Activated T-helper 17 cell treated with anti-CD3 and anti-CD28 coated beads, Interleukin-2, amount 50 U/mL, for 72 hours (primary cell): ENCODE data around the gene RPS6KA2. TPM values are rescaled to one million over a fixed set of nuclear protein-coding genes. Genes with fewer than 3 reads are reported as not detected.
"Not testable (repeated sequence)": the region's sequence is repeated elsewhere in the genome, so short reads cannot be mapped to it uniquely, and the experiment has no call there.

Source experiments
- ATAC-seq: fragments of 150-1000 bp; cut with Tn5 transposase; replicated peaks from 2 replicates; pipeline ENCODE4 v1.10.0; 2021; ENCODE audit warnings: mild to moderate bottlenecking, moderate library complexity
- H3K27ac Mint-ChIP-seq: one replicate; pipeline ENCODE4 v1.8.0; 2022; ENCODE audit warnings: mixed read lengths
- H3K27me3 Mint-ChIP-seq: one replicate; pipeline ENCODE4 v1.8.0; 2022; ENCODE audit warnings: mixed read lengths
- H3K36me3 Mint-ChIP-seq: one replicate; pipeline ENCODE4 v1.8.0; 2022; ENCODE audit warnings: low read depth, mild to moderate bottlenecking, mixed read lengths
- H3K4me1 Mint-ChIP-seq: one replicate; pipeline ENCODE4 v1.8.0; 2022; ENCODE audit warnings: mixed read lengths
- H3K4me3 Mint-ChIP-seq: one replicate; pipeline ENCODE4 v1.8.0; 2022; ENCODE audit warnings: mild to moderate bottlenecking, mixed read lengths
- H3K9me3 Mint-ChIP-seq: one replicate; pipeline ENCODE4 v1.8.0; 2022; ENCODE audit warnings: mixed read lengths
- total RNA-seq, 2 donors: library from RNA; stranded (reverse); gene quantifications; one replicate each; pipeline ENCODE4 v1.2.3, GENCODE V29; 2022

RPS6KA2 gene
- total RNA-seq, 2 donors from 2014 or later, result 1.3 to 1.5 TPM

DNA sequence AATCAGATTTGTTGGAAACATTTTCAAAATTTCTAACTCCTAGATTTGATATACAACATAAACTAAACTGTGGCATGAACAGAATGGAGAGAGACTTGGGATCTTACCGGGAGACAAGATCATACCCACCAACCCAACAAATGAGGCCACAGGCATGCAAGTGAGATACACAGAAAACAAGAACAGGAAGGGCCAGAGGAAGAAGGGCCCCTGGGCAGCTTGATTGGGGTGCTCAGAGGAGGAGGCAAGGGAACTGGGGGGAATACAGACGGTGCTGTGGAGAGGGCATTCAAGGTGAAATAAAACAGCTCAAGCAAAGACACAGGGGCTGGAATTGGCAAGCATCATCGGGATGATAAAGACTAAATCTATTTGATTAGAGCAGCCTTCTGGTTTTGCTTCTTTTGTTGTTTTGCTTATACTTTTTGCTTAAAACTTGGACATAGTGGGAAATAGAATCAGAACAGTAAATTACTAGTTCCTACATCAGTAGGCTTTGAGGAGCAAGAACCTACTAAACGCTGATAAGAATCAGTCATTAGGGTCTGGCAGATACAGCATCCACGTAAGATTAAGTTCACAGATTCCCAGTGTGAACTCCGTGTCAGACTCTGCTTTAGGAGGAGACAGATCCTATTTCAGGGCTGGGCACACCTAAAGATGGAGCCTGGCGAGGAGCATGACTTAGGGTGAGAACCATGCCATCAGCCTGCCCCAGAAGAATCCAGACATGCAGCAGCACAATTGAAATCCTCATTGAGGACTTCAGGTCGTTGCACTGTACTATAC, 37.1 kb downstream of the RPS6KA2 start:
- Mint-ChIP-seq H3K4me3 (peak overlapping the region; percentile 2), H3K27ac (no peak overlapping the region), H3K4me1 (peaks cover 14% of the 10 kb centered on the region), H3K27me3 (no peaks in the 10 kb centered on the region), H3K9me3 (no peaks in the 10 kb centered on the region), H3K36me3 (no peaks in the 10 kb centered on the region)
- no peak for ATAC-seq

DNA sequence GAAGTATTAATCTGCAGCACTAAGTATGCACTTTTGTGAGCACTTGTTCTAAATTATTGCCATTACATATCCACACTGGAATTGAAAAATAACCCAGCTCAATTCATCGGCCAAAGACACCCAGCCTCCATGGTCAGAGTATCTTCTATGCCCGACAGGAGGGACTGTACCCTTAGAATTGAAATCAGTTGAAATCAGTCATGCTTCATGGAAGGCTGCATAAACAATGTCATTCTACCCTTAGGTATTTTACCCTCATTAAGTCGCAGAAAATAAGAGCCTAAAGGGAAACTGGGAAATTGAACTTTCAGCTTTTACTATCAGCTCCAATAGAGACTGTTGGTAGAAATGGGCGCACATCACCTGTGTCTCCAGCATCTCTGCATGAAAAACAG, 37.7 kb downstream of the RPS6KA2 start:
- Mint-ChIP-seq H3K36me3 (no peaks in the 10 kb centered on the region), H3K4me3 (peak overlapping the region; percentile 2), H3K27me3 (no peaks in the 10 kb centered on the region), H3K27ac (no peak overlapping the region), H3K4me1 (peaks cover 14% of the 10 kb centered on the region), H3K9me3 (no peaks in the 10 kb centered on the region)
- ATAC-seq, result peak; percentile 73

DNA sequence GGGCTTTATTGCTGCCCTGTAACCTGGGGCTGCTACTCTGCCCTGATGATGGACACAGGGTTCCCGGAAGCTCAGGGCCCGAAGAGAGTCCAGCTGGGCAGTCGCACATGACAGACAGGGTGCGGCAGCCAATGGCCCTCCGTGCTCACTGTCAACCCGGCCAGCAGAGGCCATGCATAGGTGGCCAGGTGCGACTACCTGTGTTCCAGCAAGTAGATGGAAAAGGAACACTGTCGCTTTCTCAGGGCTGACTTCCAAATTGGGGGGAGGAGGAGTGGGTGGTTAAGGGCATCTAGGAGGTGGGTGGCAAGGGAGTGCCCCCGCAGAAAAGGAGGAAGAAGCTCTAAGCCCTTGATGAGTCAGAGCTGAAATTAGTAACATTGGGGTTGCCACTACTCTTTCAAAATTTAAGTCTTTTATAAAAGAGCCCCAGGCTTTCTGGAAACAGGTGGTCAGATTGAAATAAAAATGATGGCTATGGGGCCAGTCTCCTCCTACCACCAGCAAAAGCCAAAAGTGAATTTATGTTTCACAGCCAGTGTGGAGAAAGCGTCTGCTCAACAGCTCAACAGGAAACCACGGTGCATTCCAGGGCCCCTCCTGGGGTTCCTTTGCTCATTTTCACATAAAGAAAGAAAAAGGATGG, 38.2 kb downstream of the RPS6KA2 start:
- no peaks in the 10 kb centered on the region for H3K36me3 Mint-ChIP-seq
- H3K27ac Mint-ChIP-seq, result no peak overlapping the region
- H3K4me1 Mint-ChIP-seq, result peaks cover 14% of the 10 kb centered on the region
- peak overlapping the region; percentile 2 for H3K4me3 Mint-ChIP-seq
- peak; percentile 60 for ATAC-seq
- no peaks in the 10 kb centered on the region for H3K9me3 Mint-ChIP-seq
- H3K27me3 Mint-ChIP-seq, result no peaks in the 10 kb centered on the region

DNA sequence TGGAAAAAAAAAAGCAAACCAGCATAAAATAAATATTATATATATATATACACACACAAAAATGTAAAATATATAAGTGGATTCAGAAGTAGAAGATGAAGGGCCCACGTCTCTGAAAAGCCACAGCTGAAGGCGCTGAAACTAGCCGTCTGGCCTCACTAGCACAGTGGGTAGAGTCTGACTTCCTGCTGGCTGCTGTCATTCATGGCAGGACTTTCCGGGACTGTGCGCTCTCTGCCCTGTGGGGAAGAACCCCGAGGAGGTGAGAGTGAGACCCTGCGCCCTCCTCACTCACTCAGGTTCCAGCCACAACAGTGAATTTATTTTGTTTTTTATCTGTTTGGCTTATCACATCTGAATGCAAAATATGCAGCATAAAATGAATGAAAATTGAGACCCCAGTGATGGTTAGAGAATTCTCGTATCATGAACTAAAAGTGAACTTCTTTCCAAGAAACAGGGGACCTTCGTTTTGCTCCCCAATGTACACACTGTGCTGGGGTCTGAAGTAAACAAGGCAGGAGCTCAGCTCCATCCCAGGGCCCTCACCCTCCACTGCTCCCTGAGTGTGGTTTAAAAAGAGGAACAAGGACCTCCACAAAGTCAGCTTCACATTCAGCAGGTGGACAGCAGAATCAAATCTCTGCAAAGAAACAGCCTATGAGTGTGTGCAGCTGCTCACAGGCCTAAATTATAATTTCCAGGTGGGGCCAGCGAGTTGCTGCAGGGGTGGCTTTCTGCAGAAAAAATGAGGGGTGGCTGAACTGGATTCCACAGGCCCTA, 39.2 kb downstream of the RPS6KA2 start:
- Mint-ChIP-seq H3K4me3 (no peak overlapping the region), H3K9me3 (no peaks in the 10 kb centered on the region), H3K27me3 (no peaks in the 10 kb centered on the region), H3K4me1 (peaks cover 14% of the 10 kb centered on the region), H3K36me3 (no peaks in the 10 kb centered on the region), H3K27ac (no peak overlapping the region)
- ATAC-seq, result no peak

DNA sequence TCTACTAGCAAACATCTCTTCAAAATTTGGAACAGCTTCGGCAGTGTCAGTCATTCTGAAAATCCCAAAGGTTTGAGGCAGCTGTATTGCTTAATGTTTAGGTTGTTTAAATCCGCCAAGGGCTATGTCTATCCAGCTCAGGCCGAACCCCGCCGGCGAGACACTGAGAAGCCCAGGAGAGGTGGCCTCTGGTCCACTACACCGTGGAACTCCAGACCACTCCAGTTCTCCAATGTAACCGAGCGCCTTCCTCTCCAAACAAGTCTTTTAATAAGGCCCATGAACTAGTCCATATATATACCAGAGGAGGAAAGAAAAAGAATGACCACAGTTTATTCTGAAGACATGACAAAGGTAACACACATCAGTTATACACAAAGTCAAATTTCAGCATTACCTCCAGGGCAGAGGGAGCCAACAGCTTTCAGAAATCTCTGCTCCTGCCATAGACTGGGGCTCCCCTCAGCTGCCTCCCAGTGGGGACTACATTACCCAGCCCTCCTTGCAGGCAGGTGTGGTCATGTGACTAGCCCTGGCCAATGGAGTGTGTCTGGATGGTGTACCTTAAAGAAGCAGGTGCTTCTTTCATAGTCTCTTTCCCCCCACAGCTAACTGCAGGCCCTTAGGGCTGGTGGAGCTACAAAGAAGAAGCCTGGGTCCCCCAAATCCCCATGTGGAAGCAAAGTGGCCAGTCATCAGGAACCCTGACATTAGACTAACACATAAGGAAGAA, 40.5 kb downstream of the RPS6KA2 start, which contains the start of gene RAMACL:
Gene RAMACL (minus strand): TSS at position 255 of the 733 bp plus-strand sequence. CDS start 201 bp downstream, at position 54.
- no peak within 1 kb of the TSS for H3K4me3 Mint-ChIP-seq
- peaks cover 14% of the 10 kb centered on the region for H3K4me1 Mint-ChIP-seq
- ATAC-seq, result peak; percentile 81
- no peak within 1 kb of the TSS for H3K27ac Mint-ChIP-seq
- H3K9me3 Mint-ChIP-seq, result no peaks in the 10 kb centered on the region
- no peaks in the 10 kb centered on the region for H3K27me3 Mint-ChIP-seq
- H3K36me3 Mint-ChIP-seq, result no peaks in the 10 kb centered on the region

DNA sequence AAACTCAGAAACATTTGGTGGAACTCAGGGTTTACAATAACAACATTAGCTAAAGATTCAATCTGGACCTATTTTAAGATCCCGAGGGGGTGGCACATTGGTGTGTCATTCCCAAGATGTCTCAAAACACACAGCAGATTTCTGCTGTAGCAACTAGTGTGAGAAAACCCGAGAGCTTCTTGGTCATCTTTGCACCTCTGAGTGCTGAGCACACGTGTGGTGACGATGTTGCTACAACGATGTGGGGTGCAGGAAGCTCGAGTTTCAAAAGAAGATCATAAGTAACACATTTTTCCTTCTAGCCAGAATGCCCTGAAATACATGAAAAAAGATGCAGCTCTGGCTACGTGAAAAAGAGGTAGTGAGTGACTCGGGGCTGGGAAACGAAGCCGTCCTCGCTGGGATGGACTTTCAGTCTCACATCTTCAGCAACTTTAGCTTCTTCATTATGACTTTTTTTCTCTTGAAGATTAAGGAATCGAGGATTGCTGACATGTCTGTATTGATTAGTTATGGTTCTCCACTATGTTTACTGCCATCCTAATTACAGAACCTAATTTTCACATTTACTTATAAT, 42.1 kb downstream of the RPS6KA2 start:
- Mint-ChIP-seq H3K4me3 (no peak overlapping the region), H3K27me3 (no peaks in the 10 kb centered on the region), H3K36me3 (no peaks in the 10 kb centered on the region), H3K4me1 (peaks cover 13% of the 10 kb centered on the region), H3K27ac (no peak overlapping the region), H3K9me3 (no peaks in the 10 kb centered on the region)
- no peak for ATAC-seq

DNA sequence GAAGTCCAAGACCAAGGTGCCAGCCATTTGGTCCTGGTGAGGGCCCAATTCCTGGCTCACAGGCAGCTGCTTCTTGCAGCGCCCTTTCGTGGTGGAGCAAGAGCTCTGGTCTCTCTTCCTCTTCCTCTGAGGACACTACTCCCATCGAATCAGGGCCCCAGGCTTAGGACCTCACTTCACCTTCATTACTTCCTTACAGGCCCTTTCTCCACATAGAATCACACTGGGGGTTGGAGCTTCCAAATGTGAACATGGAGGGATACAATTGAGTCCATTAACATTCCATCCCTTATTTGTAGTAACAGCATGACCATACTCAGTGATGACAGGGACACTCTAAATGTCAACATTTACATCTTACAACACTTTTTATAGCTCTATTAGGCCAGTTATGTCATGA, 42.9 kb downstream of the RPS6KA2 start:
- no peak overlapping the region for H3K4me3 Mint-ChIP-seq
- H3K36me3 Mint-ChIP-seq, result no peaks in the 10 kb centered on the region
- H3K4me1 Mint-ChIP-seq, result peaks cover 5% of the 10 kb centered on the region
- no peaks in the 10 kb centered on the region for H3K9me3 Mint-ChIP-seq
- no peak for ATAC-seq
- H3K27ac Mint-ChIP-seq, result no peak overlapping the region
- no peaks in the 10 kb centered on the region for H3K27me3 Mint-ChIP-seq

DNA sequence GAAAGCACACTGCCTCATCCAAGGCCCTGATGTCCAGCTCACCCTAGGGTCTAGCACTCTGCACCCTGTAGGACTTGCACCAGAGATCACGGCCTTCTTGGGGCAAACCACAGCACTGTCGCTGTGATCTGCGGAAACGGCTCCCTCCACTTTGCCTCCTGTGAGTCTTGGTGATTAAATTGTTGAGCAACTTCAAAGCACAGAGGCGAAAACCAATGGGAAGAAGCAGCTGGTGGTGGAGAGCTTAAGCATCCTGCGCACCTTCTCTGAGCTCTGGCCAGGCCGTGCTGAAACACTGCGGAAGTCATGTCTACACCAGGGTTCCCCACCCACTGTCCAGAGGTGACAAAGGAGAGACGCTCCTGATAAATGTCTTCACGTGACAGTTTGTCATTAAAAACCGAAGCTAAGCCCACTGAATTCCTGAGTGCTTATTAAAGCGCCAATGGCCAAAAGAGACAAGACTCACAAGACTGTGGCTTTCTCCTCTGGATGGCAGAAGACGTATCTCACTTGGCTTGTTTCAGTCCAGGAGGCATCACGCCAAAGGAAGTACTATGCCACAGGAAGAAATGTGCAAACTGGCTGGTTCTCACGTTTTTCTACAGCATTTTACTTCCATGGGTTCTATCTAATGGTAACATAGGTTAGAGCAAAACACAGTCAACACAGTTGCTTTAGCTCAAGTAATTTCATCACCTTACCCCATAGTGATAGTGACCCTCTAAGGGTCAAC, 43.7 kb downstream of the RPS6KA2 start:
- H3K36me3 Mint-ChIP-seq, result no peaks in the 10 kb centered on the region

DNA sequence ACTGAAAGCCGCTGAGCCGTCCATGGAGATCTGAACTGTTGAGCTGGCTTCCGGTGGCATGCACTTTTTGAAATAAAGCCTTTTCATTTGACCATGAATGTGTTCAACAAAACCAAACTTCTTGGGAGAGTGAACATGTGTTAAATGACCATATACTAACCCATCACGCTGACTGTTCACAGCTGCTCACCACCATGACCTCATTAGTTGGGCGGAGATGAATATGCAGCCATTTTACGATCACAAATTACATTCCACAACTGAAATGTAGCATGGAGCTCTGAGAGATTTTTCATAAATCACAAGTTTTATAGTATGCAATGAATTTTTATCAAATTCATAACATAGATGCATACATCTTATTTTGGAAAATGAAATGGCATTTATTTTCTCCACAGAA, 44.8 kb downstream of the RPS6KA2 start:
- Mint-ChIP-seq H3K27me3 (no peaks in the 10 kb centered on the region), H3K4me3 (no peak overlapping the region), H3K36me3 (no peaks in the 10 kb centered on the region), H3K9me3 (no peaks in the 10 kb centered on the region), H3K27ac (no peak overlapping the region), H3K4me1 (no peaks in the 10 kb centered on the region)
- no peak for ATAC-seq

More for the DNA sequence above, 43.7 kb downstream of the RPS6KA2 start:
- H3K4me3 Mint-ChIP-seq, result no peak overlapping the region
- H3K27ac Mint-ChIP-seq, result no peak overlapping the region
- H3K4me1 Mint-ChIP-seq, result no peaks in the 10 kb centered on the region
- H3K27me3 Mint-ChIP-seq, result no peaks in the 10 kb centered on the region
- H3K9me3 Mint-ChIP-seq, result no peaks in the 10 kb centered on the region
- ATAC-seq, result no peak

DNA sequence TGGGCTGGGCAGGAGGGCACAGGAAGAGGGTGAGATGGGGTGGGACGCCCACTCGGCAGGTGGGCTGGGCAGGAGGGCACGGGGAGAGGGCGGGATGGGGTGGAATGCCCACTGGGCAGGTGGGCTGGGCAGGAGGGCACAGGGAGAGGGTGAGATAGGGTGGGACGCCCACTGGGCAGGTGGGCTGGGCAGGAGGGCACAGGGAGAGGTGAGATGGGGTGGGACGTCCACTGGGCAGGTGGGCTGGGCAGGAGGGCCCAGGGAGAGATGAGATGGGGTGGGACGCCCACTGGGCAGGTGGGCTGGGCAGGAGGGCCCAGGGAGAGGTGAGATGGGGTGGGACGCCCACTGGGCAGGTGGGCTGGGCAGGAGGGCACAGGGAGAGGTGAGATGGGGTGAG, 45.2 kb downstream of the RPS6KA2 start:
- H3K27ac Mint-ChIP-seq, H3K27me3 Mint-ChIP-seq, H3K4me1 Mint-ChIP-seq, ATAC-seq, H3K9me3 Mint-ChIP-seq, H3K36me3 Mint-ChIP-seq, H3K4me3 Mint-ChIP-seq: not testable (repeated sequence)

DNA sequence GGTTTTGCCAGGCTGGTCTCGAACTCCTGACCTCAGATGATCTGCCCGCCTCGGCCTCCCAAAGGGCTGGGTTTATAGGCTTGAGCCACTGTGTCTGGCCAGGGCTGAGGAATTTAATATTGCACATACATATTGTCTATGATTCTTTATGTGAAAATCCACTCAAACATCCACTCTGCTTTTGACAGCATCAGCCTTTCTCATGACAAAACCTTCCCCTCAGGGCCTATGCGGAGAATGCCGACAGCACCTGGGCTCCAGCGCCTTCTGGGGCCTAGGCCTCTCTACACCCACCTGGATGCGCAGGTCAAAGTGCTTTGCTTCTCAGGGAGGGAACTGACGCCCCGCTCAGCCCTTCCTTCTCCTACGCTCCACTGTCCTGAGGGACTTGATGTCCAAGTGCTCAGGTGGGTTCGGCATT, 46.0 kb downstream of the RPS6KA2 start:
- no peaks in the 10 kb centered on the region for H3K4me1 Mint-ChIP-seq
- H3K36me3 Mint-ChIP-seq, result no peaks in the 10 kb centered on the region
- H3K4me3 Mint-ChIP-seq, result no peak overlapping the region
- no peak for ATAC-seq
- H3K27ac Mint-ChIP-seq, result no peak overlapping the region
- no peaks in the 10 kb centered on the region for H3K9me3 Mint-ChIP-seq
- H3K27me3 Mint-ChIP-seq, result no peaks in the 10 kb centered on the region

DNA sequence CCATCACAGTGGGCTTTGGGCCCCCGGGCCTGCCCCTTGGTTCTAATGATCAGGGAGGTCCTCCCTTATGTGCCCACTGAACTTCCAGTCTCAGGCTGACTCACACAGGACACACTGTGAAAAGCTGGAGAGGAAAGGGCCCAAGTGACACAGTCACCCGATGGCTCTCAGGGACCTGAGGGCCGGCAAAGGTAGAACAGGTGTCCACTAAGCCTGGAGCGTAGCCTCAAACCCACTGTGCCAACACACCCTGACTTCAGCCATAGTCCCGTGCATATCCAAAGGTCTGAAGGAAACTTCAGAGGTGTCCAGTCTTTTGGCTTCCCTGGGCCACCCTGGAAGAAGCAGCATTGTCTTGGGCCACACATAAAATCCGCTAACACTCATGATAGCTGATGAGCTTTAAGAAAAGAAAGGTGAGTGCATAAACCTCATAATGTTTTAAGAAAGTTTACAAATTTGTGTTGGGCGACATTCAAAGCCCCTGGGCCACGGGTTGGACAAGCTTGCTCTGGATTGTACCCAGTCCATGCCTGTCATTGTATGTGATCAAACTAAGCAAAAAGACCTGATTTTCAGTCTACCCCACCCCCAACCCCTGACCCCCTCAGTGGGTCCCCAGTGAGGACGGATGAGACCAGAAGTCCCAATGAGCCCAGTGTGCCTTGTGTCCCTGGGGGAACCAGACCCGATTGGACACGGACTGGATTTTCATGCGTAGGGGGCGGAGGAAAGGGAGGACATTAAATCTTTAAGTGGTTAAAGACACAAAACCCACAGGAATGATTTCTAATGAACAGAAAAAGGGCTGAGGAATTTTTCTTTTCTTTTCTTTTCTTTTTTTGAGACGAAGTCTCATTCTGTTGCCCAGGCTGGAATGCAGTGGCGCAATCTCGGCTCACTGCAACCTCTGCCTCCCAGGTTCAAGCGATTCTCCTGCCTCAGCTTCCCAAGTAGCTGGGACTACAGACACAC, 46.7 kb downstream of the RPS6KA2 start:
- H3K36me3 Mint-ChIP-seq, result no peaks in the 10 kb centered on the region
- no peak overlapping the region for H3K4me3 Mint-ChIP-seq
- no peaks in the 10 kb centered on the region for H3K9me3 Mint-ChIP-seq
- no peak for ATAC-seq
- H3K27ac Mint-ChIP-seq, result no peak overlapping the region
- no peaks in the 10 kb centered on the region for H3K4me1 Mint-ChIP-seq
- H3K27me3 Mint-ChIP-seq, result no peaks in the 10 kb centered on the region
